ENCODE measurements around the gene CGB8.

DNA sequence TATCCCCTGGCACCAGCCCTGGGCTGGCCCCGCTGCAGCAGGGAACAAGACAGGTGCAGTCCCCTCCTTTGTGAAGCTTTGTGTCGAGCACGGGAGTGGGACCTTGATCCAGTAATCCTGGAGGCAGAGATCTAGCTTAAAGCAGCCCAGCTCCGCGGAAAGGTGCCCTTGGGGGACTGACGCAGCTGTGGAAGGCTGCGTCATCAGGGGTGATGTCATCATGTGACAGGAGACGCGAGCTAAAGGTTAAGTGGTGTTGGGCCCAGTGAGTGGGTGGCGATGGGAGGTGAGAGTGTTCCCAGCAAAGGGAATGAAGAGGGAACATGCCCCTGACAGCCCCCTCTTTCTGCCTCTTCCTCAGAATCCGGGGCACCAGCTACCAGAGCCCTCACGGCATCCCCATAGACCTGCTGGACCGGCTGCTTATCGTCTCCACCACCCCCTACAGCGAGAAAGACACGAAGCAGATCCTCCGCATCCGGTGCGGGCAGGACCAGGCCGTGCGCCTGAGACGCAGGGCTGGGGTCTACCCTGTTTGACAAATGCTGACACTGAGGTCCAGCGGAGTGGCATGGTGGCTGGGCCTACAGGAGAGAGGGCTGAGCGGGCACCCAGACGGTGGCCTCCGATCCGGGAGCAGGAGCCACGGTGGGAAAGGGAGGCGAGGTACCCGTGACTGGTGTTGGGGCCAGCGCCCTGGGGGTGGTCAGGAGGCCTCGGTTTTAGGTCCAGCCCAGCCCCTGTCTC, 34.6 kb downstream of the CGB8 start:
- TF ChIP-seq, protein P1, sequence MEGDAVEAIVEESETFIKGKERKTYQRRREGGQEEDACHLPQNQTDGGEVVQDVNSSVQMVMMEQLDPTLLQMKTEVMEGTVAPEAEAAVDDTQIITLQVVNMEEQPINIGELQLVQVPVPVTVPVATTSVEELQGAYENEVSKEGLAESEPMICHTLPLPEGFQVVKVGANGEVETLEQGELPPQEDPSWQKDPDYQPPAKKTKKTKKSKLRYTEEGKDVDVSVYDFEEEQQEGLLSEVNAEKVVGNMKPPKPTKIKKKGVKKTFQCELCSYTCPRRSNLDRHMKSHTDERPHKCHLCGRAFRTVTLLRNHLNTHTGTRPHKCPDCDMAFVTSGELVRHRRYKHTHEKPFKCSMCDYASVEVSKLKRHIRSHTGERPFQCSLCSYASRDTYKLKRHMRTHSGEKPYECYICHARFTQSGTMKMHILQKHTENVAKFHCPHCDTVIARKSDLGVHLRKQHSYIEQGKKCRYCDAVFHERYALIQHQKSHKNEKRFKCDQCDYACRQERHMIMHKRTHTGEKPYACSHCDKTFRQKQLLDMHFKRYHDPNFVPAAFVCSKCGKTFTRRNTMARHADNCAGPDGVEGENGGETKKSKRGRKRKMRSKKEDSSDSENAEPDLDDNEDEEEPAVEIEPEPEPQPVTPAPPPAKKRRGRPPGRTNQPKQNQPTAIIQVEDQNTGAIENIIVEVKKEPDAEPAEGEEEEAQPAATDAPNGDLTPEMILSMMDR (IDR thresholded peaks at IDR 0.05; ENCODE audit: low read depth, low read length) = no peak
- TF ChIP-seq EZH2phosphoT487 (IDR thresholded peaks at IDR 0.05; ENCODE audit: low read depth) = no peak

All from OCI-LY3 (cell line).